Endodermal cell (in vitro differentiated cells): ENCODE measurements around the gene RNF126. TPM values are rescaled to one million over a fixed set of nuclear protein-coding genes. Genes with fewer than 3 reads are reported as not detected.

Source experiments
- DNase-seq: peaks from one replicate; pipeline ENCODE4 v3.0.0-alpha.2; 2017
- H3K27ac ChIP-seq: 2 replicates; pipeline ENCODE4 v1.5.1; 2013; ENCODE audit warnings: mild to moderate bottlenecking, low read depth, low read length, moderate library complexity
- H3K27me3 ChIP-seq: 2 replicates; pipeline ENCODE4 v1.6.1; 2013; ENCODE audit warnings: mild to moderate bottlenecking, low read length, moderate library complexity; ENCODE audit not compliant: insufficient read depth, control insufficient read depth, poor library complexity, severe bottlenecking
- H3K36me3 ChIP-seq: 2 replicates; pipeline ENCODE4 v1.7.0; 2013; ENCODE audit warnings: mild to moderate bottlenecking, low read length, moderate library complexity; ENCODE audit not compliant: control insufficient read depth, insufficient read depth
- H3K4me1 ChIP-seq: one replicate; pipeline ENCODE4 v1.7.0; 2013; ENCODE audit warnings: low read length; ENCODE audit not compliant: control insufficient read depth, insufficient read depth
- H3K4me3 ChIP-seq: 2 replicates; pipeline ENCODE4 v1.5.1; 2013; ENCODE audit warnings: mild to moderate bottlenecking, low read length, moderate library complexity
- H3K9ac ChIP-seq: 2 replicates; pipeline ENCODE4 v1.6.1; 2013; ENCODE audit warnings: mild to moderate bottlenecking, low read length, moderate library complexity; ENCODE audit not compliant: poor library complexity, severe bottlenecking; ENCODE audit errors: extremely low read depth
- H3K9me3 ChIP-seq: 2 replicates; pipeline ENCODE4 v1.6.1; 2013; ENCODE audit warnings: mild to moderate bottlenecking, low read length, moderate library complexity; ENCODE audit not compliant: control insufficient read depth
- H3K27ac Mint-ChIP-seq: 2 replicates; pipeline ENCODE4 v1.8.0; 2020; ENCODE audit warnings: mixed read lengths
- H3K27me3 Mint-ChIP-seq: 2 replicates; pipeline ENCODE4 v1.8.0; 2021; ENCODE audit warnings: mild to moderate bottlenecking, mixed read lengths; ENCODE audit not compliant: insufficient read depth
- H3K36me3 Mint-ChIP-seq: 2 replicates; pipeline ENCODE4 v1.8.0; 2020; ENCODE audit warnings: low read depth, mixed read lengths
- H3K4me1 Mint-ChIP-seq: 2 replicates; pipeline ENCODE4 v1.8.0; 2020; ENCODE audit warnings: mixed read lengths
- H3K4me3 Mint-ChIP-seq: 2 replicates; pipeline ENCODE4 v1.8.0; 2020; ENCODE audit warnings: mild to moderate bottlenecking, moderate library complexity, mixed read lengths
- H3K9me3 Mint-ChIP-seq: 2 replicates; pipeline ENCODE4 v1.8.0; 2020; ENCODE audit warnings: mild to moderate bottlenecking, mixed read lengths
- WGBS, 2 experiments: methylation state at CpG; one replicate each; pipeline versions ENCODE4 v1.1.5 to v1.1.7; 2013; ENCODE audit warnings: missing lambda C conversion rate in 2 of 2, mixed read lengths in 1 of 2; ENCODE audit not compliant: insufficient coverage in 1 of 2, insufficient read length in 1 of 2; 5-methylcytosine and 5-hydroxymethylcytosine counted together
- total RNA-seq, 2 donors: library from RNA; stranded (reverse); fragmentation: NEBNext Ultra II Directional in 1 of 2; extraction: Animal tissue kit (Norgen Biotek cat#: 25700) in 1 of 2; gene quantifications; 2 replicates in 1 of 2; 3 replicates in 1 of 2; pipeline ENCODE4 v1.2.1, GENCODE V29; 2021
- TF ChIP-seq, protein P1 (sequence below): fragments of 200-600 bp; sonication (generic); conservative IDR thresholded peaks from 2 replicates; pipeline ENCODE4 v1.5.0; 2021; ENCODE audit warnings: antibody characterized with exemption, mild to moderate bottlenecking

The RNF126 gene
- total RNA-seq, 2 donors from 2014 or later = 49.1 to 66.4 TPM

DNA sequence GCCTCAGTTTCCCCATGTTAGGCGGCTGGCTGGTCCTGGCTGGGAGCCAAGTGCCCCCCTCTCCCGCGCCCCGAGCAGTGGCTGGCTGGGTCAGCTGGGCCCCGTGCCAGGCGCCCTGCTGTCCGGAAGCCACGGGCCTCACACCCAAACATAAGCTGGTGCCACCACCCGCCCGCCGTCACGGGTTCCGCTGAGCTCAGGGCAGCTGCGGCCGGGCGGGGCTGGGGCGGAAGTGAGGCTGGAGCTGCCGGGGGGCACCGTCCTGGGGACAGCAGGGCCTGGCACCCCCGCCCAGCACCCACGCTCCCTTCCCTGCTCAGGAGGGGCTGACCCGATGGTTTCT is 54.0 kb downstream of the RNF126 start:
- Histone ChIP-seq H3K4me3 (no peak overlapping the region), H3K27ac (no peak overlapping the region), H3K27me3 (no peaks in the 10 kb centered on the region), H3K9ac (no peak overlapping the region), H3K9me3 (no peaks in the 10 kb centered on the region), H3K36me3 (no peaks in the 10 kb centered on the region), H3K4me1 (no peaks in the 10 kb centered on the region)
- Mint-ChIP-seq H3K27ac (no peak overlapping the region), H3K27me3 (no peaks in the 10 kb centered on the region), H3K36me3 (peaks cover 10% of the 10 kb centered on the region), H3K9me3 (peaks cover 1% of the 10 kb centered on the region), H3K4me3 (no peak overlapping the region), H3K4me1 (no peaks in the 10 kb centered on the region)
- WGBS, 2 experiments = 92 to 95% methylated on average over 14 to 22 of the region's 22 CpGs
- TF ChIP-seq, protein P1, sequence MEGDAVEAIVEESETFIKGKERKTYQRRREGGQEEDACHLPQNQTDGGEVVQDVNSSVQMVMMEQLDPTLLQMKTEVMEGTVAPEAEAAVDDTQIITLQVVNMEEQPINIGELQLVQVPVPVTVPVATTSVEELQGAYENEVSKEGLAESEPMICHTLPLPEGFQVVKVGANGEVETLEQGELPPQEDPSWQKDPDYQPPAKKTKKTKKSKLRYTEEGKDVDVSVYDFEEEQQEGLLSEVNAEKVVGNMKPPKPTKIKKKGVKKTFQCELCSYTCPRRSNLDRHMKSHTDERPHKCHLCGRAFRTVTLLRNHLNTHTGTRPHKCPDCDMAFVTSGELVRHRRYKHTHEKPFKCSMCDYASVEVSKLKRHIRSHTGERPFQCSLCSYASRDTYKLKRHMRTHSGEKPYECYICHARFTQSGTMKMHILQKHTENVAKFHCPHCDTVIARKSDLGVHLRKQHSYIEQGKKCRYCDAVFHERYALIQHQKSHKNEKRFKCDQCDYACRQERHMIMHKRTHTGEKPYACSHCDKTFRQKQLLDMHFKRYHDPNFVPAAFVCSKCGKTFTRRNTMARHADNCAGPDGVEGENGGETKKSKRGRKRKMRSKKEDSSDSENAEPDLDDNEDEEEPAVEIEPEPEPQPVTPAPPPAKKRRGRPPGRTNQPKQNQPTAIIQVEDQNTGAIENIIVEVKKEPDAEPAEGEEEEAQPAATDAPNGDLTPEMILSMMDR = no peak
- DNase-seq = no peak

DNA sequence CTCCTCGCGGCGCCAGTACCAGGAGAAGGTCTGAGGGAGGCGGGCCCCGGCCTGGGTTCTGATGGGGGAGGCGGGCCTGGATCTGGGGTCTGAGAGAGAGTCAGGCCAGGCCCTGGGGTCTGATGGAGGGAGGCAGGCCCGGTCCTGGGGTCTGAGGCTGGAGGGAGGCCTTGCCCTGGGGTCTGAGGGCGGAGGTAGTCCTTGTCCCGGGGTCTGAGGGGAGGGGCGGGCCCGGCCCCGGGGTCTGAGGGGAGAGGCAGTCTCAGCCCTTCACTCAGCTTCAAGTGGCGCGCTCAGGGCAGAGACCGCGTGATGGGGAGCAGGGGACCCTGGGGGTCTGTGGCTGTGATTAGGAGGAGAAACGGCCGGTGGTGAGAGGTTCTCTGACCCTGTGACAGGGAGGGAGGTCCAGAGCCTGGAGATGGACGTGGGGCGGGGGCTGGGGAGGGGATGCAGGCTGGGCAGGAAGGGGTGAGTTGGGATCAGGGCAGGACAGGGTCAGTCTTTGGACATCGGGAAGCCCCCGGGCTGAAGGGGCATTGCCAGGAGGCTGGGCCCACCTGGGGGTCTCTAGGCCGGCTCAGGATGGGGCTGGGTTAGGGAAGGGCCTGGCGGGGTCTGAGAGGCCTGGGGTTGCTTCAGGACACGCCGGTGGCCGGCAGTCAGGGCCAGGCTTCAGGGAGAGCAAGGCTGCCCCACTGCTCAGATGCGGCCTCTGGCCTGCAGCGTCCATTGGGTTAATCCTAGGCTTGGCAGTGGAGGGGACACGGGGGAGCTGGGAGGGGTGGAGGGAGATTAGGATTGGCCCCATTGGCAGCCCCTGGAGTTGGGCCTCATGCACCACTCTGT is 54.6 kb downstream of the RNF126 start:
- Histone ChIP-seq H3K27ac (no peak overlapping the region), H3K27me3 (no peaks in the 10 kb centered on the region), H3K9me3 (no peaks in the 10 kb centered on the region), H3K4me3 (no peak overlapping the region), H3K36me3 (no peaks in the 10 kb centered on the region), H3K4me1 (no peaks in the 10 kb centered on the region), H3K9ac (no peak overlapping the region)
- TF ChIP-seq, protein P1 = no peak
- DNase-seq = no peak
- peaks cover 9% of the 10 kb centered on the region for H3K36me3 Mint-ChIP-seq
- no peaks in the 10 kb centered on the region for H3K27me3 Mint-ChIP-seq
- H3K9me3 Mint-ChIP-seq = peaks cover 5% of the 10 kb centered on the region
- no peak overlapping the region for H3K27ac Mint-ChIP-seq
- 92% methylated on average over 14 to 30 of the region's 30 CpGs for WGBS, 2 experiments
- H3K4me1 Mint-ChIP-seq = no peaks in the 10 kb centered on the region
- no peak overlapping the region for H3K4me3 Mint-ChIP-seq

DNA sequence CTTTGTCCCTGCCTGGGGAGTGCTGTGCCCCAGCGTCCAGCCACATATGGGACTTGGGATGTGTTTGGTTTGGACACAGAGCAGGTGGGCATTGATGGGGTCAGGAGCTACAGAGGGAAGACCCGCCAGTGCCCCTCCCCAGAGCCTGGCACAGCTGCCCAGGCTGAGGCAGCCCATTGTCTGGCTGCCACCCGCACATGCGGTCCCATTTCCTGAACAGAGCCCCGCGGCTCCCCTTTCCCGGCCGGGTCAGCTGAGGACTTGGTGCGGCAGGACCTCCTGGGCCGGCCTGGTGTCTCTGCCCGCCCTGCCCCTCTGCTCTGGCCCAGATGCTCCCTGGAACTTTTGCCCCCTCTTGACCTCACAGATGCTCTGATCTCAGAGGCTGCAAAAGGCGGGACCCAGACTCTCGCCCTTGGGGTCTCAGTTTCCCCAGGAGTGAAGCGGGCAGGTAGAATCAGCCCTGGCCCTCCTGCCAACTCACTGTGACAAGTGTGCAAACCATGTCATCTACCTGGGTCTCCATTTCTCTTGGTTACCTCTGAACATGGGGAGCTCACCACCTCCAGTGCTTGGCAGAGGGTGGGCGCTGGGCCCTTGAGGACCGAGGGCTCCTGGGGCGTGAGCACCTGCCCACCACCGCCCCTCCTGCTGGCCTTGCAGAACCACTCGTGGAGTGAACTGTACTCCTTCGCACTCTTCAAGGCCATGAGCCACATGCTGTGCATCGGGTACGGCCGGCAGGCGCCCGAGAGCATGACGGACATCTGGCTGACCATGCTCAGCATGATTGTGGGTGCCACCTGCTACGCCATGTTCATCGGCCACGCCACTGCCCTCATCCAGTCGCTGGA is 55.5 kb downstream of the RNF126 start:
- H3K4me1 ChIP-seq = no peaks in the 10 kb centered on the region
- no peaks in the 10 kb centered on the region for H3K4me1 Mint-ChIP-seq
- no peaks in the 10 kb centered on the region for H3K27me3 ChIP-seq
- no peak overlapping the region for H3K4me3 Mint-ChIP-seq
- no peaks in the 10 kb centered on the region for H3K9me3 ChIP-seq
- no peak overlapping the region for H3K9ac ChIP-seq
- H3K27ac Mint-ChIP-seq = no peak overlapping the region
- WGBS, 2 experiments = 94 to 96% methylated on average over 20 to 30 of the region's 30 CpGs
- no peaks in the 10 kb centered on the region for H3K27me3 Mint-ChIP-seq
- H3K4me3 ChIP-seq = no peak overlapping the region
- peaks cover 2% of the 10 kb centered on the region for H3K36me3 Mint-ChIP-seq
- H3K27ac ChIP-seq = no peak overlapping the region
- no peak for DNase-seq
- H3K9me3 Mint-ChIP-seq = peaks cover 6% of the 10 kb centered on the region
- H3K36me3 ChIP-seq = no peaks in the 10 kb centered on the region
- TF ChIP-seq, protein P1 = no peak
